HG02798 (cell line): ENCODE data around the gene TRIP10.
A peak's percentile ranks its signal among the peaks of the same experiment; 100 is the strongest.
"Not testable (repeated sequence)": the region's sequence is repeated elsewhere in the genome, so short reads cannot be mapped to it uniquely, and the experiment has no call there.

ENCODE experiments used
- ATAC-seq: cut with Tn5 transposase; IDR thresholded peaks from one replicate; pipeline ENCODE4 v1.9.1; 2021; ENCODE audit warnings: mild to moderate bottlenecking; ENCODE audit not compliant: unreplicated experiment, poor library complexity

Gene TRIP10

GRCh38 chr19:6762253-6762797 is 22.8 kb downstream of the TRIP10 start:
- ATAC-seq, result not testable (repeated sequence)

GRCh38 chr19:6765738-6766356 is 26.4 kb downstream of the TRIP10 start:
- no peak for ATAC-seq

- no peak for ATAC-seq
Measured at GRCh38 chr19:6766357-6767080, 27.0 kb downstream of the TRIP10 start.

GRCh38 chr19:6767081-6767356 is 27.5 kb downstream of the TRIP10 start:
- ATAC-seq, result no peak

GRCh38 chr19:6767357-6768235 is 28.1 kb downstream of the TRIP10 start, which contains the start of gene SH2D3A:
Gene SH2D3A, minus strand, starts transcription at chr19:6767435. Its CDS starts 3,687 bp downstream, at chr19:6763748.
- ATAC-seq, result peak; percentile 83

- no peak for ATAC-seq
Measured at GRCh38 chr19:6768236-6768785, 28.8 kb downstream of the TRIP10 start.

- no peak for ATAC-seq
Measured at GRCh38 chr19:6769006-6769619, 29.6 kb downstream of the TRIP10 start.

- ATAC-seq, result not testable (repeated sequence)
Measured at GRCh38 chr19:6771648-6772027, 32.2 kb downstream of the TRIP10 start.

- ATAC-seq, result peak; percentile 39
Measured at GRCh38 chr19:6772028-6772865, 32.8 kb downstream of the TRIP10 start, which contains the start of gene VAV1. Gene VAV1, plus strand, starts transcription at chr19:6772708. Its CDS starts 100 bp downstream, at chr19:6772808.

GRCh38 chr19:6772866-6773322 is 33.4 kb downstream of the TRIP10 start:
- peak; percentile 5 for ATAC-seq

- peak; percentile 35 for ATAC-seq
Measured at GRCh38 chr19:6773323-6773931, 33.9 kb downstream of the TRIP10 start.

GRCh38 chr19:6774821-6775707 is 35.6 kb downstream of the TRIP10 start:
- ATAC-seq, result no peak

- not testable (repeated sequence) for ATAC-seq
Measured at GRCh38 chr19:6776045-6776444, 36.6 kb downstream of the TRIP10 start.

- no peak for ATAC-seq
Measured at GRCh38 chr19:6776999-6777398, 37.5 kb downstream of the TRIP10 start.

GRCh38 chr19:6777434-6777833 is 38.0 kb downstream of the TRIP10 start:
- ATAC-seq, result no peak

- ATAC-seq, result no peak
Measured at GRCh38 chr19:6778386-6778785, 38.9 kb downstream of the TRIP10 start.

GRCh38 chr19:6779206-6779605 is 39.7 kb downstream of the TRIP10 start:
- ATAC-seq, result no peak

GRCh38 chr19:6787393-6787792 is 47.9 kb downstream of the TRIP10 start:
- no peak for ATAC-seq
